Caco-2 (cell line): ENCODE results near the gene GAPDH. TPM values are rescaled to one million over a fixed set of nuclear protein-coding genes. Genes with fewer than 3 reads are reported as not detected.

ENCODE experiments used
- BruUV-seq: library from RNA; stranded (reverse); fragments of 400-500 nt; replicated peaks from 2 replicates; lab custom pipeline; 2021; lab: Mats Ljungman, UMichigan
- CTCF ChIA-PET: fragments of 300-600 bp; sonication (Branson Sonifier 250); formaldehyde crosslinking; loops from one replicate; lab custom pipeline; 2022; ENCODE audit warnings: antibody characterized with exemption; lab: Charles Lee
- POLR2A ChIA-PET: fragments of 300-600 bp; sonication (Branson Sonifier 250); formaldehyde crosslinking; loops from one replicate; lab custom pipeline; 2022; ENCODE audit warnings: antibody characterized with exemption; lab: Charles Lee
- DNase-seq, 2 experiments: peaks; one replicate each; pipeline versions ENCODE4 v3.0.0 to v3.0.0-alpha.2; 2020 to 2022
- H3K27me3 ChIP-seq: replicated peaks from 2 replicates; pipeline ENCODE4 v1.6.0; 2011; ENCODE audit warnings: low read length; ENCODE audit not compliant: control insufficient read depth, insufficient read depth
- H3K36me3 ChIP-seq: 2 replicates; pipeline ENCODE4 v1.5.1; 2011; ENCODE audit warnings: low read length; ENCODE audit not compliant: control insufficient read depth, insufficient read depth
- H3K4me1 ChIP-seq: fragments of 250-450 bp; sonication (Bioruptor Pico); 2 replicates; pipeline ENCODE4 v1.5.1; 2020; ENCODE audit warnings: mild to moderate bottlenecking
- H3K4me3 ChIP-seq: 2 replicates; pipeline ENCODE4 v1.5.1; 2011; ENCODE audit warnings: low read depth, mild to moderate bottlenecking, control low read depth, low read length
- H3K9me3 ChIP-seq: fragments of 250-450 bp; sonication (Bioruptor Pico); 2 replicates; pipeline ENCODE4 v1.5.1; 2020; ENCODE audit warnings: mild to moderate bottlenecking, moderate library complexity
- H3K27ac Mint-ChIP-seq: one replicate; pipeline ENCODE4 v1.8.0; 2022; ENCODE audit warnings: mixed read lengths; ENCODE audit not compliant: unreplicated experiment
- H3K27me3 Mint-ChIP-seq: one replicate; pipeline ENCODE4 v1.8.0; 2022; ENCODE audit warnings: mixed read lengths; ENCODE audit not compliant: insufficient read depth, unreplicated experiment
- H3K36me3 Mint-ChIP-seq: one replicate; pipeline ENCODE4 v1.8.0; 2022; ENCODE audit warnings: mild to moderate bottlenecking, mixed read lengths; ENCODE audit not compliant: insufficient read depth, unreplicated experiment
- H3K4me1 Mint-ChIP-seq: one replicate; pipeline ENCODE4 v1.8.0; 2022; ENCODE audit warnings: low read depth, mixed read lengths; ENCODE audit not compliant: unreplicated experiment
- H3K4me3 Mint-ChIP-seq: one replicate; pipeline ENCODE4 v1.8.0; 2022; ENCODE audit warnings: mild to moderate bottlenecking, moderate library complexity, mixed read lengths; ENCODE audit not compliant: unreplicated experiment
- H3K9me3 Mint-ChIP-seq: one replicate; pipeline ENCODE4 v1.8.0; 2022; ENCODE audit warnings: mixed read lengths; ENCODE audit not compliant: unreplicated experiment
- CTCF ChIP-seq, 2 experiments: fragments of 200-600 bp in 1 of 2; IDR thresholded peaks; 1 replicate in 1 of 2; 2 replicates in 1 of 2; pipeline versions ENCODE4 v1.5.1 to v1.8.0; 2011 to 2022; ENCODE audit warnings: antibody characterized with exemption in 1 of 2, control low read depth in 1 of 2, inconsistent platforms in 1 of 2, low read depth in 1 of 2, low read length in 1 of 2, mild to moderate bottlenecking in 1 of 2, moderate library complexity in 1 of 2; ENCODE audit not compliant: insufficient read depth in 1 of 2, severe bottlenecking in 1 of 2, unreplicated experiment in 1 of 2
- intact Hi-C: fragments of 100-400 bp; cut with micrococcal nuclease; formaldehyde crosslinking; loops from one replicate; pipeline ENCODE4 v1.10.0; 2022; ENCODE audit not compliant: unreplicated experiment
- total RNA-seq: library from RNA; stranded (reverse); gene quantifications from 2 replicates; pipeline ENCODE4 v1.2.3, GENCODE V29; 2022

Gene GAPDH
- total RNA-seq, 1 experiment from 2014 or later, result 4,975 TPM

GRCh38 chr12:6530576-6531260 is 3.6 kb upstream of the GAPDH start:
- Mint-ChIP-seq H3K27me3 (no peaks in the 10 kb centered on the region), H3K36me3 (peaks cover 98% of the 10 kb centered on the region), H3K4me1 (peaks cover 50% of the 10 kb centered on the region), H3K27ac (peak overlapping the region; percentile 89), H3K4me3 (no peak overlapping the region), H3K9me3 (no peaks in the 10 kb centered on the region)
- intact Hi-C loops, result no loop called here
- Histone ChIP-seq H3K4me1 (peaks cover 48% of the 10 kb centered on the region), H3K36me3 (peaks cover 23% of the 10 kb centered on the region), H3K9me3 (no peaks in the 10 kb centered on the region), H3K4me3 (no peak overlapping the region), H3K27me3 (no peaks in the 10 kb centered on the region)
- ChIA-PET CTCF (no interaction called here), POLR2A (interaction anchor here (0.7 kb wide), 1 partner anchor 38 kb away, joined by 5 read pairs; the partner anchor contains the start of gene MRPL51)
- no TSS peak for BruUV-seq
- DNase-seq, result no peak
- no peak for TF ChIP-seq CTCF (IDR thresholded peaks at IDR 0.05; ENCODE audit: insufficient read depth in 1 of 2, low read depth in 1 of 2, low read length in 1 of 2, severe bottlenecking in 1 of 2, unreplicated experiment in 1 of 2)

- intact Hi-C loops, result no loop called here
- Mint-ChIP-seq H3K9me3 (no peaks in the 10 kb centered on the region), H3K4me1 (peaks cover 55% of the 10 kb centered on the region), H3K4me3 (peak overlapping the region; percentile 91), H3K27me3 (no peaks in the 10 kb centered on the region), H3K27ac (peak overlapping the region; percentile 97), H3K36me3 (peaks cover 98% of the 10 kb centered on the region)
- H3K4me1 ChIP-seq, result peaks cover 54% of the 10 kb centered on the region
- H3K9me3 ChIP-seq, result no peaks in the 10 kb centered on the region
- ChIA-PET CTCF (interaction anchor here (0.6 to 1.1 kb wide), 4 partner anchors 17 to 39 kb away, joined by 3 read pairs; no protein-coding TSS in a partner anchor), POLR2A (interaction anchor here (0.5 to 2.0 kb wide), 9 partner anchors 9 to 332 kb away, joined by 3 to 15 read pairs (median 5); partner anchors contain the start of genes MRPL51 and VAMP1)
- H3K36me3 ChIP-seq, result peaks cover 25% of the 10 kb centered on the region
- no peaks in the 10 kb centered on the region for H3K27me3 ChIP-seq
- peak overlapping the region; percentile 93 for H3K4me3 ChIP-seq
- BruUV-seq, result no TSS peak
- TF ChIP-seq CTCF (IDR thresholded peaks at IDR 0.05; ENCODE audit: insufficient read depth in 1 of 2, low read depth in 1 of 2, low read length in 1 of 2, severe bottlenecking in 1 of 2, unreplicated experiment in 1 of 2), result no peak
- DNase-seq, result peak; percentile 75 to 84
Observed at GRCh38 chr12:6532051-6532926, 2.0 kb upstream of the GAPDH start.
